HCT116 (cell line): ENCODE data around the gene PLEKHA5. TPM values are rescaled to one million over a fixed set of nuclear protein-coding genes. Genes with fewer than 3 reads are reported as not detected.

Experiments used
- ATAC-seq: fragments of 200-7000 bp; cut with Tn5 transposase; 2 replicates; pipeline ENCODE4 v1.9.1; 2020; ENCODE audit warnings: mild to moderate bottlenecking, moderate library complexity
- BruUV-seq: library from RNA; stranded (reverse); fragments of 400-500 nt; replicated peaks from 2 replicates; lab custom pipeline; 2021; lab: Mats Ljungman, UMichigan
- CTCF ChIA-PET: fragments of 300-600 bp; sonication (Branson Sonifier 250); formaldehyde crosslinking; loops from one replicate; lab custom pipeline; 2021; ENCODE audit warnings: antibody characterized with exemption; lab: Charles Lee
- POLR2A ChIA-PET: fragments of 300-600, 350-600 bp; sonication (Branson Sonifier 250); formaldehyde crosslinking; loops from one replicate; lab custom pipeline; 2021; ENCODE audit warnings: antibody characterized with exemption; lab: Charles Lee
- RAD21 ChIA-PET, 2 experiments: fragments of 300-600 bp; sonication (Branson Sonifier 250); formaldehyde crosslinking; loops; one replicate each; lab custom pipeline; 2023; ENCODE audit warnings: low total read pairs in 2 of 2; ENCODE audit not compliant: uncharacterized antibody in 2 of 2, unreplicated experiment in 2 of 2, low non-redundant PET in 1 of 2; lab: Charles Lee
- DNase-seq: peaks from one replicate; pipeline ENCODE4 v3.0.0-alpha.2; 2010; ENCODE audit warnings: low read depth, low spot score
- H2AFZ ChIP-seq: fragments of 200-600 bp; shearing (Covaris generic), sonication (generic); 2 replicates; pipeline ENCODE4 v1.6.1; 2017; ENCODE audit warnings: low read depth, mixed run types, mixed read lengths, antibody characterized with exemption, low read length; ENCODE audit not compliant: poor library complexity, severe bottlenecking
- H3K27ac ChIP-seq: 2 replicates; pipeline ENCODE4 v1.5.1; 2012; ENCODE audit warnings: low read depth, low read length
- H3K27me3 ChIP-seq: fragments of 200-600 bp; sonication (generic); 2 replicates; pipeline ENCODE4 v1.6.1; 2016; ENCODE audit warnings: mixed run types, low read length, mixed read lengths; ENCODE audit not compliant: insufficient read depth
- H3K36me3 ChIP-seq, 2 experiments: fragments of 200-500 bp in 1 of 2; fragments of 200-600 bp in 1 of 2; sonication (Bioruptor generic) in 1 of 2; sonication (generic) in 1 of 2; 2 replicates each; pipeline versions ENCODE4 v1.5.1 to v1.6.1; 2014 to 2016; ENCODE audit warnings: low read length in 2 of 2, inconsistent platforms in 1 of 2, mixed read lengths in 1 of 2, mixed run types in 1 of 2; ENCODE audit not compliant: insufficient read depth in 2 of 2, control insufficient read depth in 1 of 2
- H3K4me1 ChIP-seq, 2 experiments: fragments of 200-600 bp in 1 of 2; sonication (generic) in 1 of 2; 2 replicates each; pipeline versions ENCODE4 v1.5.1 to v1.6.1; 2012 to 2017; ENCODE audit warnings: low read length in 2 of 2, inconsistent platforms in 1 of 2, mild to moderate bottlenecking in 1 of 2, mixed read lengths in 1 of 2, mixed run types in 1 of 2, moderate library complexity in 1 of 2; ENCODE audit not compliant: insufficient read depth in 2 of 2, control insufficient read depth in 1 of 2
- H3K4me2 ChIP-seq: fragments of 200-600 bp; sonication (generic); 2 replicates; pipeline ENCODE4 v1.6.1; 2017; ENCODE audit warnings: mixed run types, low read length, mixed read lengths
- H3K4me3 ChIP-seq, 2 experiments: fragments of 200-600 bp in 1 of 2; sonication (generic) in 1 of 2; replicated peaks in 1 of 2; 2 replicates each; pipeline ENCODE4 v1.5.1; 2011 to 2016; ENCODE audit warnings: low read length in 2 of 2, control low read depth in 1 of 2, low read depth in 1 of 2, mild to moderate bottlenecking in 1 of 2, mixed read lengths in 1 of 2, mixed run types in 1 of 2
- H3K79me2 ChIP-seq: fragments of 200-600 bp; sonication (generic); 2 replicates; pipeline ENCODE4 v1.6.1; 2017; ENCODE audit warnings: mild to moderate bottlenecking, mixed run types, low read length, moderate library complexity, mixed read lengths; ENCODE audit not compliant: insufficient read depth
- H3K9ac ChIP-seq: fragments of 200-600 bp; sonication (generic); 2 replicates; pipeline ENCODE4 v1.6.1; 2016; ENCODE audit warnings: low read length, mixed read lengths
- H3K9me2 ChIP-seq: fragments of 200-600 bp; sonication (generic), shearing (Covaris generic); 2 replicates; pipeline ENCODE4 v1.6.1; 2017; ENCODE audit warnings: mixed run types, mild to moderate bottlenecking, moderate library complexity; ENCODE audit not compliant: insufficient read depth
- H3K9me3 ChIP-seq, 2 experiments: fragments of 200-500 bp in 1 of 2; fragments of 200-600 bp in 1 of 2; sonication (Bioruptor generic) in 1 of 2; sonication (generic) in 1 of 2; 2 replicates each; pipeline ENCODE4 v1.6.1; 2014 to 2017; ENCODE audit warnings: low read length in 2 of 2, mixed read lengths in 2 of 2, inconsistent platforms in 1 of 2, low read depth in 1 of 2, mild to moderate bottlenecking in 1 of 2, mixed run types in 1 of 2, moderate library complexity in 1 of 2; ENCODE audit not compliant: control insufficient read depth in 1 of 2, insufficient read depth in 1 of 2
- H4K20me1 ChIP-seq: fragments of 200-600 bp; sonication (generic), shearing (Covaris generic); 2 replicates; pipeline ENCODE4 v1.6.1; 2017; ENCODE audit warnings: mixed run types, mild to moderate bottlenecking, moderate library complexity; ENCODE audit not compliant: insufficient read depth
- ATF3 ChIP-seq: IDR thresholded peaks from 2 replicates; pipeline ENCODE4 v1.6.1; 2012
- CBX3 ChIP-seq: IDR thresholded peaks from 2 replicates; pipeline ENCODE4 v1.6.1; 2012; ENCODE audit warnings: low read depth
- CEBPB ChIP-seq: IDR thresholded peaks from 2 replicates; pipeline ENCODE4 v1.6.1; 2012; ENCODE audit warnings: low read depth
- CTCF ChIP-seq, 3 experiments: fragments of 200-600 bp in 1 of 3; sonication (generic) in 1 of 3; IDR thresholded peaks in 2 of 3; conservative IDR thresholded peaks in 1 of 3; 2 replicates each; pipeline ENCODE4 v1.5.1; 2012 to 2017; ENCODE audit warnings: low read depth in 2 of 3, low read length in 2 of 3, antibody characterized with exemption in 1 of 3, borderline replicate concordance in 1 of 3, control low read depth in 1 of 3, mild to moderate bottlenecking in 1 of 3, mixed read lengths in 1 of 3, mixed run types in 1 of 3, moderate library complexity in 1 of 3; ENCODE audit not compliant: insufficient read depth in 1 of 3
- EGR1 ChIP-seq: IDR thresholded peaks from 2 replicates; pipeline ENCODE4 v1.6.1; 2012; ENCODE audit warnings: low read depth
- FOSL1 ChIP-seq: IDR thresholded peaks from 2 replicates; pipeline ENCODE4 v1.6.1; 2012; ENCODE audit warnings: low read depth
- MAX ChIP-seq: IDR thresholded peaks from 2 replicates; pipeline ENCODE4 v1.6.1; 2012
- POLR2A ChIP-seq: IDR thresholded peaks from 2 replicates; pipeline ENCODE4 v1.7.0; 2011; ENCODE audit warnings: borderline replicate concordance; ENCODE audit not compliant: insufficient read depth, insufficient read length; ENCODE audit errors: extremely low read depth
- SIN3A ChIP-seq: IDR thresholded peaks from 2 replicates; pipeline ENCODE4 v1.6.1; 2012; ENCODE audit warnings: low read depth
- SP1 ChIP-seq: IDR thresholded peaks from 2 replicates; pipeline ENCODE4 v1.6.1; 2012; ENCODE audit warnings: low read depth
- SRF ChIP-seq: IDR thresholded peaks from 2 replicates; pipeline ENCODE4 v1.6.1; 2012; ENCODE audit warnings: low read depth
- YY1 ChIP-seq: IDR thresholded peaks from 2 replicates; pipeline ENCODE4 v1.6.1; 2011; ENCODE audit warnings: low read length, low read depth, moderate library complexity, mild to moderate bottlenecking; ENCODE audit not compliant: insufficient replicate concordance; ENCODE audit errors: extremely low read depth
- ZBTB33 ChIP-seq: IDR thresholded peaks from 2 replicates; pipeline ENCODE4 v1.6.1; 2011; ENCODE audit warnings: mild to moderate bottlenecking, low read length, moderate library complexity; ENCODE audit not compliant: insufficient replicate concordance; ENCODE audit errors: extremely low read depth
- ZFX ChIP-seq: fragments of 450-650 bp; IDR thresholded peaks from 2 replicates; pipeline ENCODE4 v1.6.1; 2017
- intact Hi-C: fragments of 100-400 bp; cut with micrococcal nuclease; formaldehyde crosslinking; loops from 2 replicates; pipeline ENCODE4 v1.10.0; 2022
- total RNA-seq: library from RNA; stranded (reverse); gene quantifications from one replicate; pipeline ENCODE4 v1.2.1, GENCODE V29; 2021; ENCODE audit not compliant: unreplicated experiment

PLEKHA5 gene
- total RNA-seq, 1 experiment from 2014 or later = 18.9 TPM

- Histone ChIP-seq H3K9ac (no peak overlapping the region), H3K4me3 (no peak overlapping the region), H3K27ac (no peak overlapping the region), H3K9me2 (no peaks in the 10 kb centered on the region), H4K20me1 (no peaks in the 10 kb centered on the region; the same call in 1 of the 2 replicates), H3K9me3 (no peaks in the 10 kb centered on the region), H3K4me1 (no peaks in the 10 kb centered on the region), H3K36me3 (no peaks in the 10 kb centered on the region), H3K4me2 (no peak overlapping the region), H3K79me2 (peaks cover 18% of the 10 kb centered on the region), H2AFZ (no peak overlapping the region), H3K27me3 (no peaks in the 10 kb centered on the region)
- POLR2A ChIA-PET = no interaction called here
- intact Hi-C loops = no loop called here
- CTCF ChIA-PET = no interaction called here
- no TSS peak for BruUV-seq
- RAD21 ChIA-PET = no interaction called here
- DNase-seq (no peak), ATAC-seq (no peak)
- TF ChIP-seq CTCF (IDR thresholded peaks at IDR 0.05 in 2 of 3, conservative IDR thresholded peaks at IDR 0.05 in 1 of 3; ENCODE audit: borderline replicate concordance in 1 of 3, insufficient read depth in 1 of 3, low read depth in 2 of 3, low read length in 2 of 3) (no peak), YY1 (no peak), ATF3 (no peak), FOSL1 (no peak), SRF (no peak), ZBTB33 (no peak), CBX3 (no peak), EGR1 (no peak), CEBPB (no peak), SP1 (no peak), SIN3A (no peak), POLR2A (no peak), MAX (no peak), ZFX (no peak)
Observed at GRCh38 chr12:19206493-19207077, 77.1 kb downstream of the PLEKHA5 start.
